Thymus (tissue), 11 donors: ENCODE measurements around the gene ST3GAL3. TPM values are rescaled to one million over a fixed set of nuclear protein-coding genes. Genes with fewer than 3 reads are reported as not detected.

ENCODE experiments used
- DNase-seq, 9 donors: peaks; one replicate each; pipeline ENCODE4 v3.0.0-alpha.2; 2013; ENCODE audit warnings: low spot score in 9 of 9, low read depth in 6 of 9, missing footprints in 1 of 9
- H3K27ac ChIP-seq, 2 donors: one replicate each; pipeline ENCODE4 v1.5.1; 2013; ENCODE audit warnings: control low read depth in 1 of 2, low read depth in 1 of 2, low read length in 1 of 2, mild to moderate bottlenecking in 1 of 2, moderate library complexity in 1 of 2
- H3K27me3 ChIP-seq, 2 donors: one replicate each; pipeline ENCODE4 v1.5.1; 2013; ENCODE audit warnings: low read length in 1 of 2; ENCODE audit not compliant: control insufficient read depth in 2 of 2, insufficient read depth in 1 of 2
- H3K36me3 ChIP-seq, 2 donors: one replicate each; pipeline ENCODE4 v1.5.1; 2013; ENCODE audit warnings: low read length in 1 of 2, mild to moderate bottlenecking in 1 of 2, moderate library complexity in 1 of 2; ENCODE audit not compliant: control insufficient read depth in 2 of 2, insufficient read depth in 2 of 2
- H3K4me1 ChIP-seq, 2 donors: one replicate each; pipeline ENCODE4 v1.5.1; 2013; ENCODE audit warnings: low read length in 2 of 2; ENCODE audit not compliant: control insufficient read depth in 2 of 2, insufficient read depth in 2 of 2
- H3K4me3 ChIP-seq, 2 donors: one replicate each; pipeline ENCODE4 v1.5.1; 2013; ENCODE audit warnings: low read length in 2 of 2, control low read depth in 1 of 2, mild to moderate bottlenecking in 1 of 2
- H3K9me3 ChIP-seq, 2 donors: one replicate each; pipeline ENCODE4 v1.5.1; 2013; ENCODE audit warnings: low read length in 1 of 2, mild to moderate bottlenecking in 1 of 2; ENCODE audit not compliant: control insufficient read depth in 2 of 2, insufficient read depth in 1 of 2
- WGBS: extraction: QIAGEN DNeasy Blood & Tissue Kit; methylation state at CpG from one replicate; pipeline ENCODE4 v1.1.7; 2013; 5-methylcytosine and 5-hydroxymethylcytosine counted together
- polyA plus RNA-seq: library from polyadenylated mRNA; stranded (reverse); fragments of 200-250 nt; gene quantifications from one replicate; pipeline ENCODE4 v1.2.3, GENCODE V29; 2013
- total RNA-seq: library from RNA; stranded (reverse); fragments of 120-200 nt; gene quantifications from one replicate; pipeline ENCODE4 v1.2.4, GENCODE V29; 2013
- donor health status: healthy.

Gene ST3GAL3
- total and polyA plus RNA-seq, 2 donors, result 5.4 to 10.1 TPM

DNA sequence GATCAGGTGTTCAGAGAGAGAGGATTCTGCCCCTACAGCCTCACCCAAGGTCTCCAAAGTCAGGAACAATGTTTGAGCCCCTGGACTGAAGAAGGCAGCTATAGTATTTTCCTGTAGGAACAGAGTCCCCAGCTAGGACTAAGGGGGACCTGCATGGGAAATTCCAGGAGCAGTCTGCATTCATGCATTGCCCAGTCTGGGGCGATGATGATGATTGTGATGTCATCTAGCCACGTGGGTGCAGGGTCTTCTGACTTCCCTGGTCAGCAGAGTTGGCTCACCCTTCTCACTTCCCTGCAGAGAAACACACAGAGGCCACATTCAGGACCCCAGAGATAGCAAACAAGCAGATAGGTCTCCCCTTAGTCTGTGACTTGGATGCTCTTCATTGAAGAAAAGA lies 169.8 kb downstream of the ST3GAL3 start:
- Histone ChIP-seq H3K27ac (no peak overlapping the region), H3K4me1 (no peaks in the 10 kb centered on the region), H3K4me3 (no peak overlapping the region), H3K36me3 (no peaks in the 10 kb centered on the region), H3K27me3 (no peaks in the 10 kb centered on the region), H3K9me3 (peaks cover 0 to 1% of the 10 kb centered on the region in 2 donors)
- 94% methylated on average over 2 of the region's 2 CpGs for WGBS
- no peak for DNase-seq

DNA sequence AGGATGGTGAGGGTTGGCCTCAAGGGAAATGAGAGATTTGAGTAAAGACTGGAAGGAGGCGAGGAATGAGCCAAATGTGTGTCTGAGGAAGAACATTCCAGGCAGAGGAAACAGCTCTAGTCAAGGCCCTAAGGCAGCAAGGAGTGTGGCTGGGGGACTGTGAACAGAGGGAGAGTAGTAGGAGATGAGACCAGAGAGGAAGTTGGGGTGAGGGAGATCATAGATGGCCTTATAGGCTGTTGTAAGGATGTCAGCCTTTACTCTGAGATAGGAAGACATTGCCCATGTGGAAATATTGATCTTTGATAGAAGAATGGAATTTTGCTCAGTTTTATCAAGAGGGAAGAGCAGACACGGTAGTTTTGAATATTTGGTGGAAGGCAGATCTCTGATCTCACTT lies 171.1 kb downstream of the ST3GAL3 start:
- Histone ChIP-seq H3K4me3 (no peak overlapping the region), H3K9me3 (no peaks in the 10 kb centered on the region), H3K4me1 (no peaks in the 10 kb centered on the region), H3K36me3 (peaks cover 0 to 1% of the 10 kb centered on the region in 2 donors), H3K27ac (peak overlapping the region in 1 of 2 donors; percentile 53), H3K27me3 (no peaks in the 10 kb centered on the region)
- no peak for DNase-seq
- 96% methylated on average over 2 of the region's 2 CpGs for WGBS

DNA sequence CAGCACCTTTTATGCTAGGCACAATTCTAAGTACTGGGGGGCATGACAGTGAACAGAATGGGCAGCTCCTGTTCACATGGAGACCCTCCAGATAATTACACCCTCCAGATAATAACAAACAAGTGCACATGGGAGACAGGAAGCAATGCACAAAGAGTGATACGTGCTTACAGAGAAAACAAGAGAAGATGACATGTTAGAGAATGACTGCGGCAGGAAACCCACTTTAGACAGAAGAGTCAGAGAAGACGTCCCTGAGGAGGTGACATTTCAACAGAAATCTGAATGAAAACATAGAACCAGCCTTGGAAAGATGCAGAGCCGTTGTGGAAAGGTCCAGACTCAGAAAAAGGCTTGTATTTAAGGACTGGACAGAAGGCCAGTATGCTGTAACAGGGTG lies 171.5 kb downstream of the ST3GAL3 start:
- peak overlapping the region in 1 of 2 donors; percentile 6 for H3K4me3 ChIP-seq
- peak overlapping the region in 1 of 2 donors; percentile 85 for H3K27ac ChIP-seq
- no peaks in the 10 kb centered on the region for H3K27me3 ChIP-seq
- 60% methylated on average over 4 of the region's 4 CpGs for WGBS
- H3K9me3 ChIP-seq, result no peaks in the 10 kb centered on the region
- H3K4me1 ChIP-seq, result no peaks in the 10 kb centered on the region
- peaks cover 0 to 2% of the 10 kb centered on the region in 2 donors for H3K36me3 ChIP-seq
- peak in 4 of 9 donors; percentile 6 to 57 (median 32) for DNase-seq

DNA sequence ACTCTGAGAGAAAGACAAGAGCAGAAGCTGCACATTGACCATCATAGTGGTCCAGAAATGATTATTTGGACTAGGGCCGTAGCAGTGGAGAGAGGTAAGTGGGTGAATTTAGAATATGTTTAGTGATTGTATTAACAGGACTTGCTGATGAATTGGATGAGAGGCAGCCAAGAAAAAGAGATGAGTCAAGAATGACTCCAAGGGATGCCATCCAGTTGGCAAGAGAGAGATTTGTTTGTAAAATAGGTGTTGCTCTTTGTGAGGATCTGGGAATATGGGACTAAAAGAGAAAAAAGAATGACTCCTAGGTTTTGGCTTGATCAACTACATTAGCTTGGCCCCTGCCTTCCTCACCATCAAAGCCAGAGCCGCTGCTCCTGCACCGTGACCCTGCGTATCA lies 172.1 kb downstream of the ST3GAL3 start:
- H3K36me3 ChIP-seq, result peaks cover 0 to 2% of the 10 kb centered on the region in 2 donors
- 99% methylated on average over 4 of the region's 4 CpGs for WGBS
- peak overlapping the region in 1 of 2 donors; percentile 85 for H3K27ac ChIP-seq
- no peaks in the 10 kb centered on the region for H3K27me3 ChIP-seq
- H3K4me3 ChIP-seq, result no peak overlapping the region
- no peaks in the 10 kb centered on the region for H3K4me1 ChIP-seq
- DNase-seq, result no peak
- H3K9me3 ChIP-seq, result no peaks in the 10 kb centered on the region

DNA sequence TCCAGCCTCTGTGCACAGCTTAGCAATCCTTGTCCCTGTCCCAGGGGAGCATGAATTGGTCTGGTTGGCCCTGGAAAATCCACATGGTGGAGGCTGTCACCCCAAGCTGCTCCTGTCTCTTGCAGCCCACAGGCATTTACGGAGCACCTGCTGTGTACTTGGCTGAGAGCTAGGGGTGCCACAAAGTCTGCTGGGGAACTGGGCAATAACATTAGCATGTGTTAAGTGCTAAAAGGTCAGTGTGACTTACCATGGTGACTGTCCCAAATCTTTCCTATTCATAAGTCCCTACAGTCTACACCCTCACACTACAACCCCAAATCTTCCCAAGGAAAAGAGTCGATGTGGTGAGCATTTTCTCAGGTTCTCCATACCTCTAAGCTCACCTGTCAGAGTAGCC lies 172.7 kb downstream of the ST3GAL3 start:
- no peak for DNase-seq
- no peaks in the 10 kb centered on the region for H3K27me3 ChIP-seq

DNA sequence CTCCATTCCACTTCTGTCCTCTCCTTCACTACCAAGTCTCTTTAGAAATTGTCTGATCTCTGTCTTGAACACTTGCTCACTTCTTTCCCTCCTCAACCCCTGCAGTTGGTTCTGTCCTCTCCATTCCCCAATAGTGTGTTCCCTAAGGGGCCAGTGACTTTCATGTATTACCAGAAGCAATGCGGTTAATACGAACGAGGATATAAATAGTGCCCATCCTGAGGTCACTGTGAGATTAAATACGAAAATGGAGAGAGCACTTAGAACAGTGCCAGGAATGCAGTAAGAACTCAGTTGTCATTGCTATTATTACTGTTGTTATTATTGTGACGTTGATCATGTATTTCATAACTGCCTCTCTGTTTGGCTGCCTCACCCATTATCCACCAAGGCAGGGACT lies 173.3 kb downstream of the ST3GAL3 start:
- DNase-seq, result no peak
- 97% methylated on average over 5 of the region's 5 CpGs for WGBS
- Histone ChIP-seq H3K4me1 (peaks cover 4 to 7% of the 10 kb centered on the region in 2 donors), H3K27me3 (no peaks in the 10 kb centered on the region), H3K4me3 (no peak overlapping the region), H3K9me3 (no peaks in the 10 kb centered on the region), H3K36me3 (peaks cover 0 to 6% of the 10 kb centered on the region in 2 donors), H3K27ac (no peak overlapping the region)

More for the DNA sequence above, 172.7 kb downstream of the ST3GAL3 start:
- Histone ChIP-seq H3K27ac (no peak overlapping the region), H3K36me3 (peaks cover 0 to 6% of the 10 kb centered on the region in 2 donors), H3K4me3 (no peak overlapping the region), H3K4me1 (peaks cover 0 to 1% of the 10 kb centered on the region in 2 donors), H3K9me3 (no peaks in the 10 kb centered on the region)
- WGBS, result over 99% methylated on average over 2 of the region's 2 CpGs

DNA sequence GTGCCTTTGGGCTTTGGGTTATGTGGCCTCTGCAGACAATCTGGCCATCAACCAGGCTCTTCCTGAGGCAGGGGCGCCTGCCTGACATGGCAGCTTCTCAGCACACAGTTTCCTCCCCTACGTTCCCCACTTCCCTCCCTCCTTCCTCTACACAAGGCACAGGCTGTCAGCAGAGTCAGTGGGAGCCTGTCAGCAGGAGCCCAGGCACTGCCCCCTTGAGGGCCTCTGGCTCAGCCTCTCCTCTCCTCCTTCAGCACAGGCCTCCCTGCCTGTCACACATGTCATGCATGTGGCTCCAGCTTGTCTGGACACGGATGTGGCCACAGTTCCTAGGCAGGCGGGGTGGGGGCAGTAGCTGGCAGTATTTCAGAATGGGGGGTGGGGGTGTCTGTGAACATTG lies 174.1 kb downstream of the ST3GAL3 start:
- Histone ChIP-seq H3K36me3 (peaks cover 0 to 6% of the 10 kb centered on the region in 2 donors), H3K4me3 (no peak overlapping the region), H3K4me1 (peaks cover 6 to 9% of the 10 kb centered on the region in 2 donors), H3K27me3 (no peaks in the 10 kb centered on the region), H3K9me3 (no peaks in the 10 kb centered on the region), H3K27ac (no peak overlapping the region)
- 73% methylated on average over 4 of the region's 4 CpGs for WGBS
- DNase-seq, result peak in 2 of 9 donors; percentile 19 to 26

DNA sequence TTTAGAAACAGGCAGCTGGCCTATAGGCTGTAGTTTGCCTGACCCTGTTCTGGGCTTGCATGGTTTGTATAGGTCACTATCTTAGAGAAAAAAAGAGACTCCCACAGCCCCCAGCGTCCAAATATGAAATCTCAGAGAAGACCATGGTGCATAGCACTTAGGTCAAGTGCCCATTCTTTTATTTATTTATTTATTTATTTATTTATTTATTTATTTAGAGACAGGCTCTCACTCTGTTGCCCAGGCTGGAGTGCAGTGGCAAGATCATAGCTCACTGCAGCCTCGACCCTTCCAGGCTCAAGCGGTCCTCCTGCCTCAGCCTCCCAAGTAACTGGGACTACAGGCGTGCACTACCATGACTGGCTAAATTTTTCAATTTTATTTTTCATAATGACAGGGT lies 175.4 kb downstream of the ST3GAL3 start:
- peaks cover 6 to 9% of the 10 kb centered on the region in 2 donors for H3K4me1 ChIP-seq
- no peak overlapping the region for H3K4me3 ChIP-seq
- H3K9me3 ChIP-seq, result no peaks in the 10 kb centered on the region
- no peaks in the 10 kb centered on the region for H3K27me3 ChIP-seq
- no peak for DNase-seq
- WGBS, result 97% methylated on average over 4 of the region's 4 CpGs
- H3K27ac ChIP-seq, result no peak overlapping the region
- peaks cover 0 to 6% of the 10 kb centered on the region in 2 donors for H3K36me3 ChIP-seq

DNA sequence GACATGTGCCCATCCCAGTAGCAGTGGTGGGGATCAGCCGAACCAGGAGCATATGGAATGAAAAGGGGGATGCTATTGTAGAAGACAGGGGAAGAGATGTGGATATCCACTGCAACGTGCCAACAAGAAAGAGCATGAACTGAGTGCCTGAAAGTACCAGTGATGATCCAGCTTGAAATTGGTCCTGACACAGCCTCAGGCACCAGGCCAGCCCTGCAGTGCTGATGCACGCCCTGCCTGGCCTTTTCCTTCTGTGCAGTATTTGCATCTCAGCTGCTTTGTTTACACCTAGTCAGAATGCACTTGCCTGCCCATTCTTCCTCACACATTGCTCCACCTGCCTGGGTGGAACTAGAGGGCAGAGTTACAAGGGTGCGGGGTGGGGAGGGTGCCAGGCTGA lies 176.0 kb downstream of the ST3GAL3 start:
- whole genome bisulfite sequencing, result 98% methylated on average over 4 of the region's 4 CpGs
- H3K4me3 ChIP-seq, result no peak overlapping the region
- no peaks in the 10 kb centered on the region for H3K9me3 ChIP-seq
- no peaks in the 10 kb centered on the region for H3K27me3 ChIP-seq
- no peak overlapping the region for H3K27ac ChIP-seq
- DNase-seq, result no peak
- peaks cover 6 to 9% of the 10 kb centered on the region in 2 donors for H3K4me1 ChIP-seq
- peaks cover 0 to 6% of the 10 kb centered on the region in 2 donors for H3K36me3 ChIP-seq
